PFSK-1 (cell line): Measurements from ENCODE around the gene MPND.

Source experiments
- FOXP2 ChIP-seq: optimal IDR thresholded peaks from 2 replicates; pipeline ENCODE3; 2011; ENCODE audit warnings: borderline replicate concordance, control low read depth, inconsistent platforms; ENCODE audit not compliant: insufficient read depth; ENCODE audit errors: extremely low read length, extremely low read depth
- POLR2AphosphoS5 ChIP-seq: IDR thresholded peaks from 2 replicates; pipeline ENCODE4 v1.6.1; 2012; ENCODE audit warnings: low read depth, mild to moderate bottlenecking, control low read depth, low read length, moderate library complexity
- TAF1 ChIP-seq: IDR thresholded peaks from 2 replicates; pipeline ENCODE4 v1.6.1; 2012; ENCODE audit warnings: low read length, control low read depth, borderline replicate concordance; ENCODE audit not compliant: insufficient read depth

DNA sequence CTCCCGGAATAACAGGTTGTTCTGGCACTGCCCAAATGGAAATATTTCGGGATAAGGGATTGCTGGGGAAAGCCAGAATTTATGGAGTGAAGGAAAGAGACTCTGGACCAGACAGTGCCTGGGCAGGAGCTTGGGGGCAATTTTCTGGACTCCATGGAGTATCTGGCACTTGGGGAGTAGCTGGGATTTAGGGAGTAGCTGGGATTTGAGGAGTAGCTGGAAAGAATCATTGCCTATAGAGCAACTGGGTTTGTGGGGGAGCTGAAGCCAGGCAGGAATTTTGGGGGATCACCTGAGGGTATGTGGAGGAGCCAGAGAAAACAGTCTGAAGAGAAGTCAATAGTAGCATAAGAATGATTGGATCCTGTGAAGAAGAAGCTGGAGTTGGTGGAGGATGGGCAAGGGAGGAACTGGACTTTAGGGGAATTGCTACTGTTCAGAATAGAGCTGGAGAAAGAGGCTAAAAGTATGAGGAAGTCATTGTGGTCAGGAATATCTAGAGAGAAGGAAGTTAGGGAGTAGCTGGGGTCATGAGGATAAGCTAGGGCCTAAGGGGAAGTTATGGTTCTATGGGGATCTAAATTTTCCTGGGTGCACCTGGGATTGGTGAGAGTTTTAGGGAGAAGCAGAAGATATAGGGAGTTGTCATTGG, 24.2 kb upstream of the MPND start:
- no peak for TF ChIP-seq POLR2AphosphoS5
- TF ChIP-seq TAF1: no peak
- no peak for TF ChIP-seq FOXP2
